NCI-H1092 treated with DMSO at 0.1 percent for 48 hours (cell line): Measurements from ENCODE around the gene PC.

ENCODE experiments used
- DNase-seq: peaks from one replicate; lab custom pipeline; 2025; lab: John Stamatoyannopoulos, UW

The PC gene

DNA sequence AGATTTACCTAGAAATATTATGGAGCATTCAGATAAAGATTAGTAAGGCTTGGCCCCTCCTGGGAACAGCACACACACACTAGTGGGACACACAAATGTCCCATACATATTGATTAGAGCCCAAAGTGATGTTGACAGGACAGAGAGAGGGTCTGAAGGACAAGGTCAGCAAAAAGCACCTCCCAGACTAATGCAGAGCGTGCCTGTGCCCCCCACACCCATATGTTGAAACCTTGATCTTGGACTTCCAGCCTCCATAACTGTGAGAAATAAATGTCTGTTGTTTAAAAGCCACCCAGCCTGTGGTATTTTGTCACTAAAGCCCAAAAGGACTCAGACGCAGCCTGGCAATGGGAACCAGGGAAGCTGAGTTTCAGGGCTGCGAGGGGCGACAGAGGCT is 73.7 kb downstream of the PC start:
- DNase-seq, result no peak

DNA sequence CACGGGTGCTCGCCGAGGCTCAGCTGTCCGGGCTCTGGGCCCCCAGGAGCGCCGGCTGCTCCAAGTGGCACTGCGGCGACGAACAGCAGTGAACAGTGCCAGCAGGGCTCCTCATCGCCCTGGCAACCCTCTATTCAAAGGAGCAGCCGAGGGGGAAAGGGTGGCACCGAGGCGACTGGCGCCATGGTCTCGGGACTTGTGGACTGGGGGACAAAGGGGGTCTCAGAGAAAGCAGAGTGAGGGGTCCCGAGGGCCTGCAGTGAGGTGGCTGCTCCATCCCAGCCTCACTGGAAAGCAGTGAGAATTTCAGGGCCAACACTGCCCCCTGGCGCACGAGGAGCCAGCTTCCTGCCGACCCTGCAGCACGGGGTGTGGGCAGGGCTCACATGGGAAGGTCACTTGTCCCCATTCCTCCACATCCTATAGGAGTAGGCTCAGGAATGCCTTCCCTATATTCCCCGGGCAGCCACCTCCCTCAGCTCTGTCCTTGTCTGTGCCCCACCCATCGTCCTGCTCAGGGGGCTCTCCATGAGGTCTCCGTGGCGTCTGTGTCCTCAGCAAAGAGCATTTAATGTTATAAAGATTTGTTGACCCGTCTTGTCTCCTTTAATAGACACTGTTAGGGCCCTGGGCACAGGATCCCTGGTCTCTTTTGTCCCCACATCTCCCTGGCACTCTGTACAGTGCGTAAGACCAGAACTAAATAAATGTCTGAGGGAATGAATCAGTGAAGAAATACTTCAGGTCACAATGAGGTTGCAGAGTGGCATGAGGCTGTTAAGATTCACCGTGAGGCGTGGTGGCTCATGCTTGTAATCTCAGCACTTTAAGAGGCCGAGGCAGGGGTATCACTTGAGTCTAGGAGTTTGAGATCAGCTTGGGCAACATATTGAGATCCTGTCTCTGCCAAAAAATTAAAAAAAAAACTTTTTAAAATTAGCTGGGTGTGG is 74.9 kb downstream of the PC start:
- DNase-seq, result peak; percentile 94

DNA sequence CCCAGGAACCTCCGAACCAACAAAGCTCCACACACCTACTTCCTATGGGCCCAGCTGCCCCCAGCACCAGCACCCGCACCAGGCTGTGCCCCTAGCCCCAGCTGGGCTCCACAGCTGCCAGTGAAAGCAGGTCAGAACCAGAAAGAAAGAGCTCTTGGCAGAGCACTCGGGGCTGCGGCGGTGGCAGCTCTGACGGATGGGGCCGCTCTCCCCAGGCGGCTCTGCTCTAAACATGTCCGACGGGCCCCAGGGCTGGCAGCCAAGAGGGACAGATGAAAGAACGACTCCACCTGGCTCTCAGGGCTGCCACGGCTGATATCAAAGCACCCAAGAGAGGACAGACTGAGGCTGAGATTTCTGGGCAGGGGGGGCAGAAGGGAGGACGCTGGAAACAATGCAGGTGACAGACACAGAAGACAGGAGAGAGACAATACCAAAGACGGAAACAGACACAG is 75.6 kb downstream of the PC start:
- DNase-seq, result peak; percentile 94

DNA sequence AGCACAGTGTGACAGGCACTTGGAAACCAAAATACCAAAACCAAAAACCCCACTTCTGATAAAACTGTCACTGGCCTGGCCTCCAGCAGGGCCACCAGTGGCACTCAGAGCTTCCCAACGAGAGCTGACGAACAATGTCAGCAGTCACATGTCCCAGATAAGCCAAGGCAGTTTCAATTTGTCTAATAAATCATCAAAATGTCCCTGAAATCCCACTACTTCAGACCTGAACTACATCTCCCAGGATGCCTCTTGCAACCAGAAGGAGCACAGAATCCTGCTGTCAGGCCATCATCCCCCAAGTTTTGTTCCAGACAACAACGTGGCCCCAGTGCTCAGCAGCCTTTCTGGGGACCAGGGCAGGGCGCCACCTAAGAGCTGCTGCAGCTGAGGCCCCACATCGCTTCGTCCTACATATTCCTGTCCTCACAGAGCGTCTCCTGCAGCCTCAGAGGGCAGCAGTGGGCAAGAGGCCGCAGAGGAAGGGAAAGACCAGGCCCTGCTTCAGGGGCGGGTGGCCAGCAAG is 76.2 kb downstream of the PC start:
- DNase-seq, result peak; percentile 56

DNA sequence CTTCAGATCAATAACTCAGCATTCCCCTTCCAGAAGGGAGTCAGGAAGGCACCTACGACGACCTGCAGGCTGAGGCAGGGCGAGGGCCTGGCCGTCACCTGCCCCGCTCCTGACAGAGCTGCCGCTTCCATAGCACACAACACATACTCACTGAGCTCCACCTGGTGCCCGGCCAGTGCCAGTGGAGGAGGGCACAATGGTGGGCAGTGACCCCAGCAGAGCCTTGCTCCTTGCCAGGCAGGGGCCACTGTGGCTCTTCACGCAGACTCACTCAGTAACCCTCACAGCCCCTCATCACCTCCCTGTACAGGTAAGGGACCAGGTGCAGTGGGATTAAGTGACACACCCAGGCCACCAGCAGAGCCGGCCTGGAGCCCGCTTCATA is 76.7 kb downstream of the PC start:
- peak; percentile 55 for DNase-seq

DNA sequence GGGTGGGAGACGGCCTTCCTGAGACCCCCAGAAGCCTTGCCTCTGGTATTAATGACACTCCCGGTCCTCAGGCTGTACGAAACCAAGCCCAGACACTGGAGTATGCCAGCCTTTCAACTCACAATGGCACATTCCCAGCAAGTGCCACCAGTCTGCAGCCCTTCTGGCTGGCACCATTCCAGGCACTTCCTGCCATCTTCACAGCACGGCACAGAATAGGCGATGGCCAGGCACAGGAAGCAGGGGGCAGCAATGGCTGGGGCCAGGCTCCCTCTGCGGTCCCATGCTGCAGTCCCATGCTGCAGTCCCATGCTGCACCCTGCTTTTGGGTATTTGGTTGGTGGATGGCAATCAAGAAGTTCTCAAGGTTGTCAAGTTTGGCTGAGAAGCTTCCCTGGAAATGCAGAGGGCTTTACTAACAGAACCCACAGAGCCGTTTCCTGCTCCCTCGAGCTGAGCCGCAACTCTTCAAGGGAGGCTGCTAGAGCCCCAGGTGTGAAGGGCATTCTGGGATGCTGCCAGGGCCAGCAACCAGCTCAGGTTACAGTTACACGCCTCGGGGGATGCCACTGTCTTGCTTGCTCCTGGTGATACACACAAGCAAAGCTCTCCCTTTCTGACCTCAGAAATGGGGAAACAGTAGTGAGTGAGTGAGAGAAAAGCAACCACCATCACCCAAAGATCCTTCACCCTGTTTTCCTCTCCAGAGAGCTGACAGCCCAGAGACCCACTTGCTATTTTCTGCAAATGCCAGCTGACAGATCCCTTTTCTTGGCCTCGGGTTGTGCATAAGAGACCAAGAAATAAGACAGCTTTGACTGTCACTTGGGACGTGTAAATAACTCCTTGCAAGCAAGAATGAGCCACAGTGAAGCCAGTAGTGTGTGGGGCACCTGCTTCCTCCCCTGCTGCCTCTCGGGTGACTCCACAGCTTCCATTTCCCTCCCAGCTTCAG is 77.4 kb downstream of the PC start:
- peak; percentile 88 for DNase-seq

DNA sequence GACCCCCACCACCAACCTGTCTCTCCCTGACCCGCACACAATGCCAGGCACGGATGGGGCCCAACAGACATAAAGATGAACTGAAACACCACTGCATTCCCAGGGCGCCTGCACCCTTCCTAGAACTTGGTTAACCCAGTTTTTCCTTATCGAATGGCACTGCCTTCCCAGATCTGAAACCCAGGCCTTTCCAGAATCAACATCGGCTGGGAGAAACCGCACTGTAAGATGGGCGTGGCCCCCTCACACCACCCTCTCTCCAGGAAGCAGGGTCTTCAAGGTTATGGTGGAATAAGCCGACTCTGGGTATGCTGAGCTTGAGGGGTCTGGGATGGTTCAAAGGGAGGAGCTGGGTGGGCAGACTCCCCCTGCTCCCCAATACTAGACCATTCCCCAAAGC is 78.2 kb downstream of the PC start:
- DNase-seq, result no peak

DNA sequence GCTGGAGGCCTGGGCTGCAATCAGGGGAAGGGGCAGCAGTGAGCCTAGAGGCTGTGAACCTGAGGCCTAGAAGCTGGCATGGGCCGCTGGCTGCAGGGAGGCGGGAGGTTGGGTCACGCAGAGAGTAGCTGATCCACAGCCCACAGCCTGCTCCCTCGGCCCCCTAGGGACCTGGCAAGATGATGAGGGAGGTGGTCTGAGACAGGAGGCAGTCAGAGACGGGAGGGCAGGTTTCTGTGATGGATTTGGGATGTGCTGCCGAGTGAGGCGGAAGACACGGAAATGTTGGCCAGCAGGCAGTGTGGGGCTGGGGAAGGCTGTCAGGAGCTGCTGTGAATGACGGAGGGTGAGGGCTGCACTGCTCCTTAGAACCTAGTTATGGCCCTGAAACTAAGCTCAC is 78.6 kb downstream of the PC start:
- DNase-seq, result no peak

DNA sequence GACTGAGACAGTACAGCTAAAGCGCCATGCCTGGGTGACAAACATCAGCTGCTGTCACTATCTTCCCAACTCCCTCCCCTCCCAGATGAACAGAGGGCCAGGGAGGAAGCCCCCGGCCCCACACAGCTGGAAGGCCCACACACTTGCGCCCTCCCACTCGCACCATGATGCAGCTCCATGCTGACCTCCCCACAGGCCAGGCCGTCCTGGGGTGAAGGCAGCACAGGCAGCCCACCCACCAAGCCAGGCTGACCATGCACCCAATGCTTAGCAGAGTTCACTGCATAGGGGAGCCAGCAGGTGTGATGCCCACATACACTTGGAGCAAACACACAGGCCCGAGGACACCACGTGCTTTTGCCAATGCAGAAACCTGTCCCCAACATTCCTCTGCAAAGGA is 79.2 kb downstream of the PC start:
- DNase-seq, result no peak

DNA sequence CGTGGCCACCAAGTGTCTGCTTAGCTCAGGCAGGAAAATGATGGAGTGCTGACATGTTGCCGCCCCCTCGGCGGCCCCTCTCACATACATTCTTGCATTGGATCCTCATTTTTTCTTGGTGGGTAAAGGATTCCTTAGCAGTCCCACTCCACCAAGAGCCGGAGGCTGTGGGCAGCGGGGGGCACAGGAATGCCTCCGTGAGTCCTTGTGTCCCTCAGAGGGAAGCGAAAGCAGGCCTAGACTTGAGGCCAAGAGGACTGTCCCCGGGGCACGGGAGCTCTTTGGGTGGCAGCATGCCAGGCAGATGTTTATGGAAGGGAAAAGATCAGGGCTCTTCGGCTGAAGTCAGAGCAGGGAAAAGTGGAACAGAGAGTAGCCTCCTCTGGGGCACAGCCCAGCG is 79.7 kb downstream of the PC start:
- DNase-seq, result no peak

DNA sequence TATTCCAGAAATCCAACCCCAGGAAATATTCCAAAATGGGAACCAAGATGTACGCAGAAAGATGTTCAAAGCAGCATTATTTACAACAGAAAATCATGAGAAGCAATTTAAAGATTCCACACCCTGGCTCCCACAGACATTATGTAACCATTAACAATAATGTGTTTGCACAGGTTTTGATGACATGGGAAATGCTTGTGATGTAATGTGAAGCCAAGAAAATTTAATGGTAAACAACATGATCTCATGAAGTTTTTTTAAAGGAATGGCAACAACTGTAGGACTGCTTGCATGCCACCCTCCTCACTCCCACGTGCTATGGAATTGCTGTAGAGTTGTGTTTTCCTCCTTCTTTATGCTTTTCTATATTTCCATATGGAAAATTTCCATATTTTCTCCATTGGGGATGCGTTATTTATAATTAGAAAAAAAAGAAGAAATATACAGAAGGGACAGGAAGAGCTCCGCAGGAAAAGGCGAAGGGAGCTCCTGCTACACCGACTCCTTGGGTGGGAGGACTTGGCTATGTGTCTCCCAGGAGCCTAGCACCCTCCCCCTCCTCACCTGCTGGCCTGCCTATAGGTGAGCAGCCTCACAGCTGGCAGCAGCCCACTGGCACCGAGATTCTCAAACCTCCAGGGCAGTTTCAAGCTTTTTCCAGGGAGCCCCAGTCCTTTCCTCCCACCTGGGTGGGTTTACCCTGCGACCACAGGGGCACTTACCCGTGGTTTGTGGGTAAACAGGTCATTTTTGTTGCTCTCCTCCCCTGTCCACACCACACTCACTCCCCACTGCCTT is 80.4 kb downstream of the PC start:
- DNase-seq, result no peak

DNA sequence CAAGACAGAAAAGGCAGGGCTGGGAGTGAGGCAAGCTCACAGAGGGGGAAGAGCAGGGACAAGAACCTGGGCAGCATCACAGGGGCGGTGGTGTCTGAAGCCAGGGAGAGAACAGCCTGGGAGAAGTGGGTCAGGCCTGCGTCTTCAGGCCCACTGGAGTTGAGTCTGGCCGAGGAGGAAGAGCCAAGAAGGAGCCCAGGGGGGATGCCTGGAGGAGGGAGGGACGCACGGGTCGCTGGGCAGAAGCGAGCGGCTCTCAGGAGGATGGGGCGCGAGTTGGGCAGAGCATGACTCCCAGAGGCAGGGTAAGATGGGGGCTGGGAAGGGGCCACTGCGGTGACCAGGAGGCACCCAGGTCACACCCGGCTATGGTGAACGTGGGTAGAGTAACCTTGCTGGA is 82.8 kb downstream of the PC start:
- no peak for DNase-seq

DNA sequence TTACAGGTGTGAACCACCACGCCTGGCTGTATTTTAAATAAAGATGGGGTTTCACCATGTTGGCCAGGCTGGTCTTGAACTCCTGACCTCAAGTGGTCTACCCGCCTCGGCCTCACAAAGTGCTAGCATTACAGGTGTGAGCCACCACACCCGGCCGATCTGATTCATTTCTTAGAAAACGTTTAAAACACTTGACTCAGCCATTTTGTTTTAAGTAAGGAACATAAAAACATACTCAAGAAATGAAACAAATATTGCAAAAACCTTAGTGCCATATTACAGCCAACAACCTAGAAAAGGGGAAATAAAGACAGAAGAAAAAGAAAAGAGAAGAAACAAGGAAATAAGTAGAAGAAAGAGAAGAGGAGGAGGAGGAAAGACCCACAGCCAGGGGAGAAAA is 84.0 kb downstream of the PC start:
- no peak for DNase-seq

DNA sequence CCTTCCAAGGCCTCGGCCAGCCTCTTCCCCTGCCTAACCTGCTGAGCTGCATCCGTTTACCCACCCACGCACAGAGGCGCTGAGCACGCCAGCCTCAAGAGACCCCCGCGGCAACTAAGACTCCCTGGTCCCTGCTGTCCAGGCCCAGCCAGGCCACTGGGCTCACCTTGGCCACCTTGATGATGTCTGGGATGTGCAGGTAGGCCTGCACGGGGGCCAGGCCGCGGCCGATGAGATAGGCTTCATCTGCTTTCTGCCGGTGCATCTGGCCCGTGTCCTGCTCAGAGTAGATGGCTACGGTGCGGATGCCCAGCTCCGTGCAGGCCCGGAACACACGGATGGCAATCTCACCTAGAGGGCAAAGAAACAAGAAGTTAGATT is 86.7 kb downstream of the PC start:
- DNase-seq, result no peak

DNA sequence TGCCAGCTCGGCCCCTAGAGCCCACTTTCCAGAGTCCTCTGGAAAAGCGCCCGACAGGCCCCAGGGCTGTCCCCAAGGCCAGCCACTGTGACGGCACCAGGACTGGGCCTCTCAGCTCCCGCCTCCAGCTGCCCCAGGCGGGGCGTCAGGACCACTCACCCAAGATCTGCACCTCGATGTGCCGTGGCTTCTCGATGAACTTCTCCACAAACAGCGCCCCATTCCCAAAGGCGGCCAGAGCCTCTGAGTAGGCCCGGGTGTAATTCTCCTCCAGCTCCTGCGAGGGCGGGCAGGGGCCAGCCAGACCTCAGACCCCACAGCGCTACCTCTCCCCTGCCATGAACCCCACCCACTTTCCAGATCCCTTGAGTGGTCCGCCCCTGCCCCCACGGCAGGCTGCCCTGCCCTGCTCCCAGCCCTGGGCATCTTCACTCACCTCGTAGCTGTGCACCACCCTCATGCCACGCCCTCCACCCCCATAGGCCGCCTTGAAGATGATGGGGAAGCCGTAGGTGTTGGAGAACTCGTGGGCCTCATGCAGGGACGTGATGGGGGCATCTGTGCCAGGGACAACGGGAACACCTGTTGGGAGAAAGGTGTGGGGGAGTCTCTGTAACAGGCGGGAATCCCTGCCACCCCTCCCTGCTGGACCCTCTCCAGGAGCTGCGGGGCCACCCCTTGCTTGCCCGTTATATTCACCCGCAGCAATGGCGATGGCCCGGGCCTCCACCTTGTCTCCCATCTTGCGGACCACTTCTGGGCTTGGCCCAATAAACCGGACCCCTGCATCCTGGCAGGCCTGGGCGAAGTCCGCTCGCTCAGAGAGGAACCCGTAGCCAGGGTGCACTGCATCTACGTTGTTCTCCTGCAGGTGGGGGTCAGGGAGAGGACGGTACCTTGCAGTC is 87.3 kb downstream of the PC start:
- DNase-seq, result no peak

DNA sequence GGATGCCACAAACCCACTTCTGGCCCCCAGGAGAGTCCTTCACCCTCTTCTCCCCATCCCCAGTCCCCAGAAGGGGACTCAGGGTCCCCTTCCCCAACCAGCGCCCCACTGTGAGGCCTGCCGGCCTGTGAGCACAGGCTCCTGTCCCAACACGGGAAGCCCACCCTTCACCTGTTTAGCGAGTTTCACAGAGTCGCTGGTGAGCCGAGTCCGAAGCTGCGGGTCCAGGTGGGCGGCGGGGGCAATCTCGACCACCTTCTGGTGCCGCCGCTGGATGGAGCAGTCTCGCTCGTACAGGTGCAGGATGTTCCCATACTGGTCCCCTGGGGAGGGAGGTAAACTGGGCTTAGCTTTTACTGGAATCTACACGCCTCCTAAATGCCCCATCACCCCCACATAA is 88.1 kb downstream of the PC start:
- DNase-seq, result no peak

DNA sequence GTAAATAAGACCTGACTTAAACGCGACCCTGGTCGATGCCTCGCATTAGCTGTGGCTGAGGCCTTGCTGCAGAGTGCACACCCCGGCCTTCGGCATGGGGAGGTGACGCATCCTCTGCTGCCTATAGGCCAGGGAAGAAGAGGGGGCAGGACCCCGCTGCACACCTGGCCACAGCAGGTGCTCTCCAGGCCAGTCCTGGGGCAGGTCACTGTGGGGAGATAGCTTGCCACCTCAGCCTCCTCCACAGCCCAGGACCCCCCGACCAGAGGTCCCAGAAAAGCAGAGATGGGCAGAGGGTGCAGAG is 88.7 kb downstream of the PC start:
- DNase-seq, result no peak

DNA sequence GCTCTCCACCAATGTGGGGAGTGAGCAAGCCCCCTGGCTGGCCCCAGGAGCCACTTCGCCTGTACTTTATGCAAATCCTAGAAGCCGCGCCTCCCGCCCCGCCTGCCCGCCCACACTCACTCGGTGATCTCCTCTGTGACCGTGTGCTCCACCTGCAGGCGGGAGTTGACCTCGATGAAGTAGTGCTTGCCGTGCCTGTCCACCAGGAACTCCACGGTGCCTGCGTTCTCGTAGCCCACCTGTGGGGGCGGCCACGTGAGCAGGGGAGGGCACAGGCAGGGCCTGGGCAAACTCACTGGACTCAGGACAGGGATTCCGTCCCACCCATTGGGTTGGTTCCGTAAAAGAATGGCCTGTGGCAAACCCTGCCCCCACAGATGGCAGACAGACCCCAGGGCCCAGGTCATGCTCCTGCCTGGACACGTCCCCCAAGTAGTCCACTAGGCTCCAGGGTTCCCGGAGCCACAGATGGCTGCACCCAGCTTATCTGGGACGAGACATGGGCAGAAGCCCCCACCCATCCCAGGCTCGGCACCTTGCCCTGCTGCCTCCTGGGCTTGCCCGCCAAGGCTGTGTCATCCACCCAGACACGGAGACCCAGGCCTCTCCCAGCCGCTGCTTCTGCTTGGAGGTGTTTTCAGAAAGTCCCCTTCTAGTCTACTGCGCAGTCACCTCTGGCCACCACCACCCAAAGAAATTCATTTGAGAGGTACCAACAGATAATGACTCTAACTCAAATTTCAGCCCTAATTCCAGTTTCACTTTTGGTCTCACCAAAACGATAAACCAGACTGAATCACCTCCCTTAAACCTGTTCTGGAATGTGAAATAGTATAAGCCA is 89.2 kb downstream of the PC start:
- DNase-seq, result no peak

DNA sequence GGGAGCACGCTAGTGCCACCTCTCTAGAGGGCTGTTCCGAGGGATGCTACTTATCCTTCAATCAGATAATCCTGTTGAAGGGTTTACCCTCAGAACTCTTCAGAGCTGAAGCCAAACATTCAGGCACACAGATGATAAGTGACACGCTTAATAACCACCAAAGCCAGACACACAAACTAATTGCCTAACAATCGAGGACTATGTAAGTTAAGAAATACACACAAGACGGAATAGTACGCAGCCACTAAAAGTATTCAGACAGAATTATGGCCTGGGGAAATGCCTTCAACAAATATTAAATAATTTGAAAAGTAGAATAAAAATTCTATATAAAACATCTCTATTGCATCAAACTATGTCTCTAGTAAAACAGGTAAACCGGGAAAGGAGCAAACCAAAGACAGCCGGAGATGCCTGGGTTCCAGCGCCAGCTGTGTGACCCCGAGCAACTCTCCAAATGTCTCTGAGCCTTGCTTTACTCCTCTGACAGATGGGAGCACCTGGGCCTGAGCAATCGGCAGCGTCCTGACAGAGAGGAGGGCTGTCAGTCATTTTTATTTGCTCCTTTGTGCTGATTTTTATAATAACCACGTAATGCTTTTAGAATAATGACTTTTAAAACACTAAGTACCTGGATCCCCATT is 90.0 kb downstream of the PC start:
- DNase-seq, result no peak
